SK-N-SH treated with all-trans-retinoic acid at 6 μM for 48 hours (cell line): Measurements from ENCODE around the gene PLCB3.

ENCODE experiments used
- ATAC-seq: fragments of 200-7000 bp; cut with Tn5 transposase; 3 replicates; pipeline ENCODE4 v1.9.1; 2020; ENCODE audit warnings: mild to moderate bottlenecking, moderate library complexity
- BACH2 ChIP-seq: fragments of 250-450 bp; sonication (Bioruptor Pico); IDR thresholded peaks from 2 replicates; pipeline ENCODE4 v1.9.0; 2021; ENCODE audit warnings: mild to moderate bottlenecking, borderline replicate concordance
- ESRRG ChIP-seq: fragments of 250-450 bp; sonication (Bioruptor Pico); IDR thresholded peaks from 2 replicates; pipeline ENCODE4 v1.6.1; 2021; ENCODE audit warnings: mild to moderate bottlenecking
- GLIS3 ChIP-seq: fragments of 250-450 bp; sonication (Bioruptor Pico); IDR thresholded peaks from 2 replicates; pipeline ENCODE4 v1.5.0; 2020; ENCODE audit warnings: mild to moderate bottlenecking, moderate library complexity
- ISL1 ChIP-seq: fragments of 250-450 bp; sonication (Bioruptor Pico); IDR thresholded peaks from 2 replicates; pipeline ENCODE4 v2.1.2; 2022; ENCODE audit warnings: mild to moderate bottlenecking, moderate library complexity
- OSR1 ChIP-seq: fragments of 250-450 bp; sonication (Bioruptor Pico); IDR thresholded peaks from 2 replicates; pipeline ENCODE4 v1.8.0; 2022; ENCODE audit warnings: moderate library complexity, mild to moderate bottlenecking, inconsistent platforms
- POU6F1 ChIP-seq: fragments of 250-450 bp; sonication (Bioruptor Pico); IDR thresholded peaks from 2 replicates; pipeline ENCODE4 v1.8.0; 2021; ENCODE audit warnings: low read depth, mild to moderate bottlenecking, moderate library complexity, borderline replicate concordance
- PPARA ChIP-seq: fragments of 250-450 bp; sonication (Bioruptor Pico); IDR thresholded peaks from 2 replicates; pipeline ENCODE4 v1.5.0; 2020; ENCODE audit warnings: mild to moderate bottlenecking, borderline replicate concordance
- RARB ChIP-seq: fragments of 250-450 bp; sonication (Bioruptor Pico); IDR thresholded peaks from 2 replicates; pipeline ENCODE4 v1.8.0; 2021; ENCODE audit warnings: mild to moderate bottlenecking, moderate library complexity
- SNAI2 ChIP-seq: fragments of 250-450 bp; sonication (Bioruptor Pico); IDR thresholded peaks from 2 replicates; pipeline ENCODE4 v1.5.0; 2020; ENCODE audit warnings: mild to moderate bottlenecking, moderate library complexity
- TCF4 ChIP-seq: fragments of 250-450 bp; sonication (Bioruptor Pico); IDR thresholded peaks from 2 replicates; pipeline ENCODE4 v1.8.0; 2021; ENCODE audit warnings: mild to moderate bottlenecking, moderate library complexity, borderline replicate concordance
- TOX ChIP-seq: fragments of 250-450 bp; sonication (Bioruptor Pico); IDR thresholded peaks from 2 replicates; pipeline ENCODE4 v1.8.0; 2021; ENCODE audit warnings: mild to moderate bottlenecking, moderate library complexity, borderline replicate concordance
- TSHZ2 ChIP-seq: fragments of 250-450 bp; sonication (Bioruptor Pico); IDR thresholded peaks from 2 replicates; pipeline ENCODE4 v1.5.0; 2020; ENCODE audit warnings: mild to moderate bottlenecking, moderate library complexity
- ZC3H10 ChIP-seq: fragments of 250-450 bp; sonication (Bioruptor Pico); IDR thresholded peaks from 2 replicates; pipeline ENCODE4 v1.5.1; 2021; ENCODE audit warnings: mild to moderate bottlenecking, moderate library complexity
- ZFP3 ChIP-seq: fragments of 250-450 bp; sonication (Bioruptor Pico); IDR thresholded peaks from 2 replicates; pipeline ENCODE4 v1.5.0; 2020; ENCODE audit warnings: mild to moderate bottlenecking, moderate library complexity
- ZFP30 ChIP-seq: fragments of 450-650 bp; formaldehyde crosslinking; IDR thresholded peaks from 2 replicates; pipeline ENCODE4 v1.5.0; 2022; ENCODE audit warnings: mild to moderate bottlenecking, moderate library complexity
- ZNF565 ChIP-seq: fragments of 450-650 bp; formaldehyde crosslinking; conservative IDR thresholded peaks from 2 replicates; pipeline ENCODE4 v1.5.0; 2020; ENCODE audit warnings: low read depth, mild to moderate bottlenecking, moderate library complexity
- ZNF70 ChIP-seq: fragments of 450-650 bp; formaldehyde crosslinking; IDR thresholded peaks from 2 replicates; pipeline ENCODE4 v1.5.0; 2020; ENCODE audit warnings: mild to moderate bottlenecking, moderate library complexity
- TF ChIP-seq, protein P1 (sequence below): fragments of 250-450 bp; sonication (Bioruptor Pico); IDR thresholded peaks from 2 replicates; pipeline ENCODE4 v1.5.1; 2020; ENCODE audit warnings: low read depth, mild to moderate bottlenecking, moderate library complexity

PLCB3 gene

DNA sequence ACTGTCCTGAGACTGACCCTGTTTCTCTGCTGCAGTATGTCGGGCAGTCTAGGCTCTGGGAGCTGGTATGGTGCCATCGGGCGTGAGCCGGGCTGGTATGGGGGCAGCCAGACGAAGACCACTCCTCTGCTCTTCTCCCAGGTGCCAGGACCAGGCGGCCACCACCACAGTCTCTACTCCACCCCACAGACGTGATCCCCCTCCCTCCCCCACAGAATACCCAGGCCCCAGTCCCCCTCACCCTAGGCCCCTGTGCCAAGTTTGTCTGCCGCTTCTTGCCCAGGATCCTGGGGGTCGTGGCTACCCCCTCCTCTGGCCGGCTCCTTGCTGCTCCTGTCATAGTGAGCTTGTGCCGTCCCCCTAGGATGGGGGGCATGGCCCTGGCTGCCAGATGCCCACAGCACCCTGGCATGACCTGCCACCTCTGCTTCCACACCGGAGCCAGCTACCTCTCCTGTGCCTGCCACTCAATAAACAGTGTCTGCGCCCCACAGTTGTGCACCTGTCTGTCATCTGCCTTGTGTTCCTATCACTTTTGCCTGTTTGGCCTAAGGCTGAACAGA, 37.8 kb downstream of the PLCB3 start (continued):
- no peak for TF ChIP-seq BACH2

DNA sequence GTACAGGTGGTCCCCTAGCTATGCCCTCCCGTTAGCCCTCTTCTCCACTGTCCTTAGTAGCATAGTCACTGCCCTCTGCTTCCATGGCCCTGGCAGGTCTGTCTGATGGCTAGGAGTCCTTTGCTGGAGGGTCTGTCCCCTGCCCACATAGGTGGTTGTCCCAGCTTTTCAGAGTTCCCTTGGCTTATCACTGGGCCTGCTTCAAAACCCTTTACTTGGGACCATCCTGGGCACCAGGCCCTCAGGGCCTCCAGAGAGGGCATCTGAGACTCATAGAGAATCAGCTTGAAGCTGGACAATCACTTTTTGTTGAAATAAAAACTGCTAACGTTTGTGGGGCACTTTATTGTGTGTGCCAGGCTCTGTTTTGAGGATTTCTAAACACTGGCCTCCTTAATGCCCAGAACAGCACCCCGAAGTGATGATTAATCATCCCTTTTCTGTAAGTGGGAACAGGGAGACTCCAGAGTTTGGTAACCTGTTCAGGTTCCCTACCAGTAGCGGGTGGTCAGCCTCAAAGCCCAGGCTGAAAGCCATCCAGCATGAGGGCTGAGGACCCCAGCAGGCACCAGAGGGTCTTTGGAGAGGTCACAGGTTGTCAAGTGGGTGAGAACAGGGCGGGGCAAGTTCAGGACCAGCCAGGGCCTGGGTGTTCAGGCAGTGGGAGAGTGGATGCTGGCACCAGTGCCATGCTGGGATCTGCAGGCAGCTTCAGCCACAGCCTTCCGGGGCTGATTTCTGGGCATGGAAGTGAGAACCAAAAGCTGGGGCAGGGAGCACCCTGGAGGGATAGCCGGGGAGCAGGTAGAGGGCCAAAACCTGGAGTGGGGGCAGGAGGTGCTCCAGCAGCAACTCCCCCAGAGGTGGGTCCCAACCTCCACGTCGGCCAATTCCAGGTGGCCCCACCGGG, 39.3 kb downstream of the PLCB3 start:
- TF ChIP-seq PPARA (CRISPR knock-in tag) (no peak), TSHZ2 (CRISPR knock-in tag) (no peak), BACH2 (no peak), ZNF70 (CRISPR knock-in tag) (no peak), OSR1 (CRISPR knock-in tag) (no peak), GLIS3 (CRISPR knock-in tag) (no peak), ESRRG (CRISPR knock-in tag) (no peak), ZC3H10 (CRISPR knock-in tag) (no peak), ZNF565 (CRISPR knock-in tag) (no peak), POU6F1 (no peak), RARB (no peak)
- no peak for ATAC-seq

DNA sequence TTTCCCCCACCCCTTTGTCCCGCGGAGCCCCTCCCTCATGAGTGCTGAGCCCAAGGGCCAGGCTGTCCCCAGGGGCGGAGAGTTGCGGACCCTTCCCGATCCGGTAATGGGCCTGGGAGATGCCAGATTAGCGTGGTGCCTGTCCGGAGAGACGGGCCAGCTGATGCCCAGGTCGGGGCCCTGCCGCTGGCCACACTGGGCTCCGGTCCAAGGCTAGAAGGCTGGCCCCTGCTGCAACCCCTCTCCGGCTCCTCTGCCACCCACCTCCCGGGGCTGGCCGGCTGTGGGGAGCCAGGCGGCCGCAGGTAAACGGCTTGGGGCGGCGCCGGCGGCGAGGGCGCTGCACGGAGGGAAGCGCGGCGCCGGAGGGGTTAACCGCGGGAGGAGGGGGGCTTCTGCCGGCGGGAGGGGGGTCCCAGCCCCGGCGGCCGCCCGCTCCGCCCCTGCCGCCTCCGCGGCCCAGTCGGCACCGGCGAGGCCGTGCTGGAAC, 40.0 kb downstream of the PLCB3 start, which contains the start of gene KCNK4:
Gene KCNK4 (plus strand): TSS at position 41 of the 490 bp plus-strand sequence. CDS start 1,717 bp downstream, outside the sequence.
- no peak for TF ChIP-seq TCF4 (CRISPR knock-in tag)
- TF ChIP-seq TSHZ2 (CRISPR knock-in tag) = no peak
- no peak for TF ChIP-seq BACH2
- no peak for TF ChIP-seq ESRRG (CRISPR knock-in tag)
- TF ChIP-seq, protein P1, sequence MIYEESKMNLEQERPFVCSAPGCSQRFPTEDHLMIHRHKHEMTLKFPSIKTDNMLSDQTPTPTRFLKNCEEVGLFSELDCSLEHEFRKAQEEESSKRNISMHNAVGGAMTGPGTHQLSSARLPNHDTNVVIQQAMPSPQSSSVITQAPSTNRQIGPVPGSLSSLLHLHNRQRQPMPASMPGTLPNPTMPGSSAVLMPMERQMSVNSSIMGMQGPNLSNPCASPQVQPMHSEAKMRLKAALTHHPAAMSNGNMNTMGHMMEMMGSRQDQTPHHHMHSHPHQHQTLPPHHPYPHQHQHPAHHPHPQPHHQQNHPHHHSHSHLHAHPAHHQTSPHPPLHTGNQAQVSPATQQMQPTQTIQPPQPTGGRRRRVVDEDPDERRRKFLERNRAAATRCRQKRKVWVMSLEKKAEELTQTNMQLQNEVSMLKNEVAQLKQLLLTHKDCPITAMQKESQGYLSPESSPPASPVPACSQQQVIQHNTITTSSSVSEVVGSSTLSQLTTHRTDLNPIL = no peak
- no peak for TF ChIP-seq SNAI2 (CRISPR knock-in tag)
- no peak for TF ChIP-seq ZFP30 (CRISPR knock-in tag)
- TF ChIP-seq TOX (CRISPR knock-in tag) = no peak
- TF ChIP-seq ISL1 (CRISPR knock-in tag) = no peak
- TF ChIP-seq ZFP3 = no peak
- peak; percentile 9; the same call in 1 of the 3 replicates for ATAC-seq
